BLaER1 (cell line): ENCODE measurements around the gene SRP72.
"Not testable (repeated sequence)": the region's sequence is repeated elsewhere in the genome, so short reads cannot be mapped to it uniquely, and the experiment has no call there.

ENCODE experiments used
- H3K27ac ChIP-seq: shearing (Covaris generic); formaldehyde crosslinking; 2 replicates; pipeline ENCODE4 v1.8.1; 2022
- H3K27me3 ChIP-seq: shearing (Covaris generic); formaldehyde crosslinking; 2 replicates; pipeline ENCODE4 v1.8.1; 2022
- H3K36me3 ChIP-seq: shearing (Covaris generic); formaldehyde crosslinking; 2 replicates; pipeline ENCODE4 v1.8.1; 2022
- H3K4me1 ChIP-seq: shearing (Covaris generic); formaldehyde crosslinking; 2 replicates; pipeline ENCODE4 v1.8.1; 2022
- H3K4me2 ChIP-seq: shearing (Covaris generic); formaldehyde crosslinking; 2 replicates; pipeline ENCODE4 v1.8.1; 2022
- H3K4me3 ChIP-seq: shearing (Covaris generic); formaldehyde crosslinking; 2 replicates; pipeline ENCODE4 v1.8.1; 2022
- H3K9ac ChIP-seq: shearing (Covaris generic); formaldehyde crosslinking; 2 replicates; pipeline ENCODE4 v1.8.1; 2022
- H3K9me3 ChIP-seq: shearing (Covaris generic); formaldehyde crosslinking; 2 replicates; pipeline ENCODE4 v1.8.1; 2022
- H4K20me1 ChIP-seq: shearing (Covaris generic); formaldehyde crosslinking; 2 replicates; pipeline ENCODE4 v1.8.1; 2022
- Cebpa-rat ChIP-seq: shearing (Covaris generic); IDR thresholded peaks from 2 replicates; pipeline ENCODE4 v1.8.1; 2022

SRP72 gene

DNA sequence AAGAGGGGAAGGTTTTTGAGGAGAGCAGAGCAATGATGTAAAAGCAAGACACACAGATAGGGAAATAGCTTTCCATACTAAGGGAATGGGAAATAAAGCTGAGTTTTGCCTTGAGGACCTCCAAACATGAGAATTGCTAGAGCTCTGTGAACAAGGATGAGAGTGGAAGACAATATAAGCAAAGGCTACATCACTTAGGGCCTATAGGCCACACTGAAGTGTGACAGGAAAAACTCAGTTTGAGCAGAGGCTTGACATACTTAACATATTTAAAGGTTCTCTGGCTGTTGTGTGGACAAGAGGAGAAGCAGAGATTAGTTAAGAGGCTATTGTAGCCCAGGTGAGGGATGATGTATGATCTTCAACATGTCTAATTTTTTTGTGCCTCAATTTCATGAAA, 5.3 kb upstream of the SRP72 start:
- Histone ChIP-seq H3K4me2 (no peak overlapping the region), H3K9me3 (no peaks in the 10 kb centered on the region), H4K20me1 (peaks cover 54% of the 10 kb centered on the region), H3K9ac (no peak overlapping the region), H3K4me3 (no peak overlapping the region), H3K4me1 (peaks cover 23% of the 10 kb centered on the region), H3K36me3 (peaks cover 64% of the 10 kb centered on the region), H3K27ac (no peak overlapping the region), H3K27me3 (no peaks in the 10 kb centered on the region)
- TF ChIP-seq Cebpa-rat, result no peak

DNA sequence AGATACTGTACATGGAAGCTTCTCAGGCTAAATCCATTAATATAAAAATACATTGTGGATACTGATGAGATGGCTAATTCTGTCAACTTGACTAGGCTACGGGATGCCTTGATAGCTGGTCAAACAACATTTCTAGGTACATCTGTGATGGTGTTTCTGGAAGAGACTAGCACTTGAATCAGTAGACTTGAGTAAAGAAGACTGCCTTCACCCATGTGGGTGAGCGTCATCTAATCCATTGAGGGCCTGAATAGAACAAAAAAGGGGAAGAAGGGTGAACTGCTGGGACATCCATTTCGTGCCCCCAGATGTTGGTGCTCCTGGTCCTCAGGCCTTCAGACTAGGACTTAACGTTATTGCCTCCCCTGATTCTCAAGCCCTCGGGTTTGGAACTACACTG, 3.7 kb upstream of the SRP72 start:
- TF ChIP-seq Cebpa-rat, result no peak
- Histone ChIP-seq H4K20me1 (peaks cover 48% of the 10 kb centered on the region), H3K9me3 (no peaks in the 10 kb centered on the region), H3K4me2 (no peak overlapping the region), H3K27ac (no peak overlapping the region), H3K4me1 (peaks cover 30% of the 10 kb centered on the region), H3K27me3 (no peaks in the 10 kb centered on the region), H3K9ac (no peak overlapping the region), H3K4me3 (no peak overlapping the region), H3K36me3 (peaks cover 48% of the 10 kb centered on the region)

DNA sequence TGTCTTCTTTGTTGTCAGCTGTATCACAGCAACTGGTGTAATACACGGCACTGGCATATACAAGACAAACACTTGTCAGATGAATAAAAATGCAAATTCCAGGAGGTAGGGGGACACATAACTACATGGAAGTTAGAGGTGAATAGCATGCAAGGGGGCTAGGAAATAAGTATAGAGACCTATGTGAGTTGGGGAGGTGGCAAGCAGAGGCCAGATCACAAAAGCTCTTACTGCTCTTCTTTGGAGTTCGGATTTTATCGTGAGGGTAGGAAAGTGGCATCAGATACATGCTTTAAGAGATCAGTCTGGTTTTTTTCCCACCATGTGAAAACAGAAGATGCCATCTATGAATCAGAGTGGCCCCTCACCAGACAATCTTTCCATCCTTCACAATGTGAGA, 2.8 kb upstream of the SRP72 start:
- Histone ChIP-seq H3K9me3 (no peaks in the 10 kb centered on the region), H4K20me1 (peaks cover 49% of the 10 kb centered on the region), H3K9ac (no peak overlapping the region), H3K4me1 (peaks cover 38% of the 10 kb centered on the region), H3K27ac (no peak overlapping the region), H3K27me3 (no peaks in the 10 kb centered on the region), H3K4me3 (no peak overlapping the region), H3K36me3 (peaks cover 39% of the 10 kb centered on the region), H3K4me2 (peak overlapping the region; percentile 30; the same call in 1 of the 2 replicates)
- TF ChIP-seq Cebpa-rat, result no peak

DNA sequence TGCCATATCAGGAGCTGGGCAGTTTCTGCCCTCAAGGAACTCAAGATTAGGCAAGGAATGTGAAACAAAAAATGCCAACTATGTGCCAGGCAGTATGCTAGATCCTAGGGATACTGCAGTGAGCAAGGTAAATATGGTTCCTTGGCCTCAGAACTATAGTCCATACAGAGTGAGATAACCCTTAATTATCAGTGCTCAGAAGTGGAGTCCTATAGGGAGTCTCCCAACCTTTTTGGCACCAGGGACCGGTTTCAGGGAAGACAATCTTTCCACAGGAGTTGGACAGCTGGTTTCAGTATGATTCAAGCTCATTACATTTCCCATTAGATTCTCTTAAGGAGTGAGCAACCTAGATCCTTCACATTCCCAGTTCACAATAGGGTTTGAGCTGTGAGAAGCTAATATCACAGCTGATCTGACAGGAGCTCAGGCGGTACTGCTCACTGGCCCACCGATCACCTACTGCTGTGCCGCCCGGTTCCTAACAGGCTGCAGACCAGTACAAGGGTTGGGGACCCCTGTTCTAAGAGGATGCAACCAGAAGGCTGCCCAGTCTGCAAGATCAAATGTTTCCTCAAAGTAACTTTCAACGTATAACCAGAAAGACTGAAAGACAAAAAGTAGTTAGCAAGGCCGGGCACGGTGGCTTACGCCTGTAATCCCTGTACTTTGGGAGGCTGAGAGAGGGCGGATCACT, 1.7 kb upstream of the SRP72 start:
- Histone ChIP-seq H3K9ac (peak overlapping the region; percentile 92; the same call in 1 of the 2 replicates), H3K27ac (no peak overlapping the region)

DNA sequence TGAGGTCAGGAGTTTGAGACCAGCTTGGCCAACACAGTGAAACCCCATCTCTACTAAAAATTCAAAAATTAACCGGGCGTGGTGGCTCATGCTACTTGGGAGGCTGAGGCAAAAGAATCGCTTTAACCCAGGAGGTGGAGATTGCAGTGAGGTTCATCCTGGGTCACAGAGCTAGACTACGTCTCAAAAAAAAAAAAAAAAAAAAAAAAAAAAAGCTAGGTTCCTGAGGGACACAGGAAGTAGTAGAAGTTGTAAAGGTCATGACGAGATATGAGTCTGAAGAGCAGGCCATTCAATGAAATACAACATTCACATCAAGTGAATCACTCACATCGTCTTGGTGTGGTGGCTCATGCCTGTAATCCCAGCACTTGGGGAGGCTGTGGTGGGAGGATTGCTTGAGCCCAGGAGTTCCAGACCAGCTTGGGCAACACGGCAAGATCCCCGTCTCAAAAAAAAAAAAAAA, 1.1 kb upstream of the SRP72 start:
- peak overlapping the region; percentile 96 for H3K4me3 ChIP-seq
- peak overlapping the region; percentile 92 for H3K9ac ChIP-seq
- H3K9me3 ChIP-seq, H3K27me3 ChIP-seq: not testable (repeated sequence)
- H3K4me2 ChIP-seq, result peak overlapping the region; percentile 87
- H4K20me1 ChIP-seq, result peaks cover 63% of the 10 kb centered on the region
- peak overlapping the region; percentile 90 for H3K27ac ChIP-seq
- H3K36me3 ChIP-seq, result peaks cover 33% of the 10 kb centered on the region
- peaks cover 46% of the 10 kb centered on the region for H3K4me1 ChIP-seq

More for the DNA sequence above, 1.7 kb upstream of the SRP72 start:
- H3K4me2 ChIP-seq, result peak overlapping the region; percentile 87
- H3K4me3 ChIP-seq, result peak overlapping the region; percentile 96
- peaks cover 46% of the 10 kb centered on the region for H3K4me1 ChIP-seq
- H3K9me3 ChIP-seq, result no peaks in the 10 kb centered on the region
- H3K36me3 ChIP-seq, result peaks cover 35% of the 10 kb centered on the region
- TF ChIP-seq Cebpa-rat, result no peak
- H3K27me3 ChIP-seq, result no peaks in the 10 kb centered on the region
- peaks cover 61% of the 10 kb centered on the region for H4K20me1 ChIP-seq

DNA sequence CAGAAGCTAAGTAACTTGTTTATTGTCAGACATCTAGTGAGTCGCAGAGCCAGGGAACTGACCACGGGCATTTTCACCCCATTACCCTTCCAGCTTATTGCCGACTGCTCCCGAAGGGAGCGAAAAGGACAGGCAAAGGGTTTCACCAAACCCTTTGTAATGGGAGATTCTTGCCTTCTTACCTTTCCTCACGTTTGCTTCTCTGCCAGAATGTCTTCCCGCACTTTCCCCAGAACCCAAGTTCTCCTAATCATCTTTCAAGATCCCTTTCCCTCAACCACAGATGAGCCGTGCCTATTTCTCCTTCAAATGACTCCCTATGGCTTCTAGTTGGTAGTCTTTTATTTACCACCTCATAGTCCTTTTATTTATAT, 520 bp upstream of the SRP72 start:
- peak overlapping the region; percentile 92 for H3K9ac ChIP-seq
- H3K27me3 ChIP-seq, result no peaks in the 10 kb centered on the region
- peak overlapping the region; percentile 96 for H3K4me3 ChIP-seq
- peaks cover 62% of the 10 kb centered on the region for H4K20me1 ChIP-seq
- peaks cover 33% of the 10 kb centered on the region for H3K36me3 ChIP-seq
- TF ChIP-seq Cebpa-rat, result no peak
- no peaks in the 10 kb centered on the region for H3K9me3 ChIP-seq
- peak overlapping the region; percentile 87 for H3K4me2 ChIP-seq
- peaks cover 46% of the 10 kb centered on the region for H3K4me1 ChIP-seq
- peak overlapping the region; percentile 90 for H3K27ac ChIP-seq

DNA sequence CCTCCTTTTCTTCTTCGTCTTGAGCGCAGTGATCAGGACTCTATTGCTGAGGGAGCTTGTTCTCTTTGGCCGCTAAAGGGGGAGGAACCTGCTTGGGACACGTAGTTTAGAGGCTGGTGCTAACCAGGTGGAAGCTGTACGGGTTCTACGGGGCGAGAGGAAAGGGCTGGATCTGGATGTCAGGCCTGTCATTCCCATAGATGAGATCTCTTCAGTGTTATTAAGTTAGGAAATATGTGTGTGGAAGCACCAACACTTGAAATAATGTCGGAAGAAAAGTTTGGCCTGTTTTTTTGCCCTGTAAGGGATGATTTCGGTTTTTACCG, 643 bp downstream of the SRP72 start:
- H3K4me1 ChIP-seq, result peaks cover 46% of the 10 kb centered on the region
- TF ChIP-seq Cebpa-rat, result no peak
- peak overlapping the region; percentile 90 for H3K27ac ChIP-seq

DNA sequence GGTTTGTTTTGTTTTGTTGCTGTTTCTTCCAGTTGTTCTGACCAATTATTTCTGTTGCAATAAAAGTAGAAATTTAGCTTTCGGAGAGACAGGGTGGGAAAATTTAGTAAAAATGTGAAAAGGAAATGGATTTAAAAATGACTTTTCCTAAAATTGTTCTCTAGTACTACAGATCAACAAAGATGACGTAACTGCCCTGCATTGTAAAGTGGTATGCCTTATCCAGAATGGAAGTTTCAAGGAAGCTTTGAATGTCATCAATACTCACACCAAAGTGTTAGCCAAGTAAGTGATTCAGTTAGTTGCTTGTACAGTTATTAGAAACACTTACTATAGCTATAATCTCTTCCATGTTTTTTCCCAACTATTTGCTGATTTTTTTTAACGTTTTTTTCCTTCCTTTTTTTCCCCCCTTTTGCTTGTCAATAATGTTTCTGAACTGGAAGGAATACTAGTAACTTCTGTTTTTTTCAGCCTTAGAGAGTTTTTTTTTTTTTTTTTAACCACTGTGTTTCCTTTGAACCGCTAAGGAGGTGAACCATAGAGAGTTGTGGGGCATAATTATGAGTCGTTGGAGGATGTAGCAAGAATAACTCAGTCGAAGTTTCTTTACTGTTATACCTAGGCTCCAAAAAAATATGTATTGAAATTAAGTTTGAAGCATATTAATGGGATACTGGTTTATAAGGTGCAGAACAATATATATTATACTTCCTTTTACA, 2.2 kb downstream of the SRP72 start:
- H3K27me3 ChIP-seq, result no peaks in the 10 kb centered on the region
- TF ChIP-seq Cebpa-rat, result no peak
- H3K9me3 ChIP-seq, result no peaks in the 10 kb centered on the region
- peaks cover 40% of the 10 kb centered on the region for H4K20me1 ChIP-seq
- H3K4me2 ChIP-seq, result peak overlapping the region; percentile 93
- H3K36me3 ChIP-seq, result peaks cover 44% of the 10 kb centered on the region
- peak overlapping the region; percentile 96; the same call in 1 of the 2 replicates for H3K4me3 ChIP-seq
- H3K27ac ChIP-seq, result no peak overlapping the region
- H3K4me1 ChIP-seq, result peaks cover 43% of the 10 kb centered on the region
- H3K9ac ChIP-seq, result peak overlapping the region; percentile 92; the same call in 1 of the 2 replicates

More for the DNA sequence above, 643 bp downstream of the SRP72 start:
- Histone ChIP-seq H3K27me3 (no peaks in the 10 kb centered on the region), H3K36me3 (peaks cover 33% of the 10 kb centered on the region), H3K4me2 (peak overlapping the region; percentile 93), H4K20me1 (peaks cover 50% of the 10 kb centered on the region), H3K9ac (peak overlapping the region; percentile 92), H3K9me3 (no peaks in the 10 kb centered on the region), H3K4me3 (peak overlapping the region; percentile 96)

DNA sequence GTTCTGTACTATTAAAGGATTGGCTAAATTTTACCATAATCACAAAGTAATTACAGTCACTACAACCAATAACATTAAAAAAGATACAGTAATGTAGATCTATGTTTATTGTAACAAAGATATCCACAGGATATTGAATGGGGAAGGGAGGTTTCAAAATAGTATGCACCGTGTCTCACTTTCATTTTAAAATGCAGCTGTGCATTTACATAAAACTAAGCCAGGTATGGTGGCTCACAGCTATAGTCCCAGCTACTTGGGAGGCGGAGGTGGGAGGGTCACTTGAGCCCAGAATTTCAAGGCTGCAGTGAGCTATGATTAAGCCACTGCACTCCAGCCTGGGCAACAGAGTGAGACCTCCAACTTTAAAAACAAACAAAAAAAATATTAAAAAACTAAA, 8.5 kb downstream of the SRP72 start:
- H3K4me3 ChIP-seq, result no peak overlapping the region
- peaks cover 96% of the 10 kb centered on the region for H3K36me3 ChIP-seq
- H4K20me1 ChIP-seq, result peaks cover 6% of the 10 kb centered on the region
- H3K9me3 ChIP-seq, result no peaks in the 10 kb centered on the region
- no peaks in the 10 kb centered on the region for H3K27me3 ChIP-seq
- no peak overlapping the region for H3K4me2 ChIP-seq
- no peak overlapping the region for H3K9ac ChIP-seq
- TF ChIP-seq Cebpa-rat, result no peak
- no peaks in the 10 kb centered on the region for H3K4me1 ChIP-seq
- H3K27ac ChIP-seq, result no peak overlapping the region

DNA sequence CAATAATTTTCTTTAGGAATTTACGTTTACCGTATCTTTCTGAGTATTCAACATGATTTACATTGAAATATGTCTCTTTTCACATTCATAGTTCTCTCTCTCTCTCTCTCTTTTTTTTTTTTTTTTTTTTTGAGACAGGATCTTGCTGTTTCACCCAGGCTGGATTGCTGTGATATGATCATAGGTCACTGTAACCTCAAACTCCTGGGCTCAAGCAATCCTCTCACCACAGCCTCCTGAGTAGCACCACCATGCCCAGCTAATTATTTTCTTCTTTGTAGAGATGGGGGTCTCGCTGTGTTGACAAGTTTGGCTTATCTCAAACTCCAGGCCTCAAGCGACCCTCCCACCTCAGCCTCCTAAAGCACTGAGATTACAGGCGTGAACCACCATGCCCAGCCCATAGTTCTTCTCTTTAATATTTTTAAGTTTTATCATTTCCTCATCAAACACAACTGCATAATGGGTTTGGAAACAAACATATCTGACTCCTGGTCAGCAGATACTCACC, 9.8 kb downstream of the SRP72 start:
- H3K36me3 ChIP-seq, result peaks cover 98% of the 10 kb centered on the region
- H3K4me2 ChIP-seq, result no peak overlapping the region
- no peaks in the 10 kb centered on the region for H3K4me1 ChIP-seq
- no peaks in the 10 kb centered on the region for H4K20me1 ChIP-seq
- no peaks in the 10 kb centered on the region for H3K9me3 ChIP-seq
- H3K27me3 ChIP-seq, result no peaks in the 10 kb centered on the region
- no peak overlapping the region for H3K27ac ChIP-seq
- H3K9ac ChIP-seq, result no peak overlapping the region
- no peak overlapping the region for H3K4me3 ChIP-seq
- no peak for TF ChIP-seq Cebpa-rat
